Activated naive CD8-positive, alpha-beta T cell treated with anti-CD3 and anti-CD28 coated beads, Interleukin-2, amount 50 U/mL, for 16 hours (primary cell): ENCODE results near the gene ABCF2.
A peak's percentile ranks its signal among the peaks of the same experiment; 100 is the strongest.

Experiments used
- DNase-seq: peaks from one replicate; pipeline ENCODE4 v3.0.0-alpha.2; 2020; ENCODE audit warnings: low read depth, low spot score

ABCF2 gene

GRCh38 chr7:151174246-151175046 is 52.6 kb downstream of the ABCF2 start:
- no peak for DNase-seq

- DNase-seq = no peak
Measured at GRCh38 chr7:151173386-151174245, 53.4 kb downstream of the ABCF2 start.

GRCh38 chr7:151172273-151173141 is 54.5 kb downstream of the ABCF2 start:
- peak; percentile 54 for DNase-seq

- DNase-seq = no peak
Measured at GRCh38 chr7:151168787-151169162, 58.2 kb downstream of the ABCF2 start.

GRCh38 chr7:151168003-151168786 is 58.8 kb downstream of the ABCF2 start:
- peak; percentile 25 for DNase-seq

GRCh38 chr7:151167197-151167961 is 59.6 kb downstream of the ABCF2 start, which contains the start of gene GBX1:
Gene GBX1 (minus strand): TSS chr7:151167694. CDS start chr7:151167548, 146 bp downstream.
- no peak for DNase-seq

GRCh38 chr7:151166629-151167196 is 60.3 kb downstream of the ABCF2 start:
- no peak for DNase-seq
